IPS DF 6.9 (cell line): Measurements from ENCODE around the gene XRCC4.

Experiments used
- DNase-seq: peaks from one replicate; pipeline ENCODE4 v3.0.0-alpha.2; 2013; ENCODE audit warnings: low read depth, low spot score
- H3K27ac ChIP-seq: one replicate; pipeline ENCODE4 v1.5.1; 2013; ENCODE audit warnings: low read length, control low read depth
- H3K27me3 ChIP-seq: 2 replicates; pipeline ENCODE4 v1.6.1; 2013; ENCODE audit warnings: mild to moderate bottlenecking, low read length; ENCODE audit not compliant: control insufficient read depth, insufficient read depth
- H3K36me3 ChIP-seq: 2 replicates; pipeline ENCODE4 v1.6.1; 2013; ENCODE audit warnings: low read length; ENCODE audit not compliant: control insufficient read depth, insufficient read depth
- H3K4me1 ChIP-seq: 2 replicates; pipeline ENCODE4 v1.6.1; 2013; ENCODE audit warnings: low read length; ENCODE audit not compliant: control insufficient read depth, insufficient read depth
- H3K4me3 ChIP-seq: 2 replicates; pipeline ENCODE4 v1.5.1; 2013; ENCODE audit warnings: mild to moderate bottlenecking, low read length
- H3K9me3 ChIP-seq: 2 replicates; pipeline ENCODE4 v1.6.1; 2013; ENCODE audit warnings: low read length, inconsistent platforms; ENCODE audit not compliant: control insufficient read depth, insufficient read depth
- WGBS: extraction: QIAGEN DNeasy Blood & Tissue Kit; methylation state at CpG from one replicate; pipeline ENCODE4 v1.1.7; 2013; ENCODE audit warnings: mixed read lengths, missing lambda C conversion rate; ENCODE audit not compliant: insufficient read length, insufficient coverage; 5-methylcytosine and 5-hydroxymethylcytosine counted together

XRCC4 gene

DNA sequence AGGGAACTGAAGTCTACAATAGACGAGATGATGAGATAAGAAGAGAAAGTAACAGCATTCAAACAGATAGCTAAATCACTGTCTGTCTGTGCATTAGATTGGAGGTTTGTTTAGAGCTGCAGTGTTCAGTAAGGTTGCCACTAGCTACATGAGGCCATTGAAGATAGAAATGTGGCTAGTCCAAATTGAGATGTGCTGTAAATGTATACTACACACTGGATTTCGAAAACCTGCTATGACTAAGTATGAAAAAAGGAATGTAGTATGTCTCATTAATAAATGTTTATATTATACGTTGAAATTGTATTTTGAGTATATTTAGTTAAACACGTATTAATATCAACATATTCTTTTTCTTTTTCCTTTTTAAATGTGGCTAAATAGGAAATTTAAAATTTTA is 142.1 kb downstream of the XRCC4 start:
- Histone ChIP-seq H3K9me3 (no peaks in the 10 kb centered on the region), H3K27ac (no peak overlapping the region), H3K4me3 (no peak overlapping the region), H3K4me1 (no peaks in the 10 kb centered on the region), H3K36me3 (no peaks in the 10 kb centered on the region), H3K27me3 (no peaks in the 10 kb centered on the region)
- no peak for DNase-seq
- WGBS, result no CpG with 5 or more reads among the region's 4 CpGs

GRCh38 chr5:83220331-83220730 is 143.0 kb downstream of the XRCC4 start:
- WGBS, result no CpG with 5 or more reads among the region's 3 CpGs
- Histone ChIP-seq H3K9me3 (no peaks in the 10 kb centered on the region), H3K4me3 (no peak overlapping the region), H3K4me1 (no peaks in the 10 kb centered on the region), H3K36me3 (no peaks in the 10 kb centered on the region), H3K27me3 (no peaks in the 10 kb centered on the region), H3K27ac (no peak overlapping the region)
- no peak for DNase-seq

DNA sequence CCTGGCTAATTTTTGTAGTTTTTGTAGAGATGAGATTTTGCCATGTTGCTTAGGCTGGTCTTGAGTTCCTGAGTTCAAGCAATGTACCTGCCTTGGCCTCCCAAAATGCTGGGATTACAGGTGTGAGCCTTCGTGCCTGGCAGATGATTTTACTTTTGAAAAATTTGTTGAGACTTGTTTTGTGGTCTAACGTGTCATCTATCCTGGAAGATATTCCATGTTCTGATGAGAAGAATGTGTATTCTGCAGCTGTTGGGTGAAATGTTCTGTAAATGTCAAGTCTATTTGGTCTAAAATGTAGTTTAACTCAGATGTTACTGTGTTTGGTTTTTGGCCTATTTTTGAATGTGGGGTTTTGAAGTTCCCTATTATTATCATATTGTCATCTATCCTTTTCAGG is 145.6 kb downstream of the XRCC4 start:
- Histone ChIP-seq H3K4me3 (no peak overlapping the region), H3K4me1 (no peaks in the 10 kb centered on the region), H3K9me3 (no peaks in the 10 kb centered on the region), H3K27ac (no peak overlapping the region), H3K27me3 (no peaks in the 10 kb centered on the region), H3K36me3 (no peaks in the 10 kb centered on the region)
- WGBS, result no CpG with 5 or more reads among the region's 2 CpGs
- no peak for DNase-seq

DNA sequence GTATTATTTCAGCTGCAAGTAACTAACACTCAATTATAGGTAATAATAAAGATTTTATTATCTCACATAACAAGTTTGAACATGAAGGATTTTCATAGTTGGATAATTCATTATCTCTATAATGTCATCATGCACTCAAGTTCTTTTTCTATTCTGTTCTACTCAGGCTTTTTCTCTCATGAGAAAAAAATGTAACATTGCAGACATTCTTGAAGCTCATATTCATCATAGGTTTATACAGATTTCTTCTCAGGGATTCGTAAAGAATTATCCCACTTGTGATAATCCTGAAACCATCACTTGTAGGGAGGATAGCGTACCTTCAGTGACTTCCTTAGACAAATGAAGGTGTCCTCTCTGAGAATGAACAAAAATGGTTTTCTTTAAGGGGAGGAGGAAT is 150.3 kb downstream of the XRCC4 start:
- Histone ChIP-seq H3K9me3 (no peaks in the 10 kb centered on the region), H3K4me3 (no peak overlapping the region), H3K27ac (no peak overlapping the region), H3K27me3 (no peaks in the 10 kb centered on the region), H3K36me3 (no peaks in the 10 kb centered on the region), H3K4me1 (no peaks in the 10 kb centered on the region)
- no peak for DNase-seq
- WGBS, result no CpG with 5 or more reads among the region's 2 CpGs

GRCh38 chr5:83230511-83230910 is 153.2 kb downstream of the XRCC4 start:
- Histone ChIP-seq H3K27ac (no peak overlapping the region), H3K9me3 (no peaks in the 10 kb centered on the region), H3K4me1 (no peaks in the 10 kb centered on the region), H3K27me3 (no peaks in the 10 kb centered on the region), H3K4me3 (no peak overlapping the region), H3K36me3 (no peaks in the 10 kb centered on the region)
- no peak for DNase-seq

DNA sequence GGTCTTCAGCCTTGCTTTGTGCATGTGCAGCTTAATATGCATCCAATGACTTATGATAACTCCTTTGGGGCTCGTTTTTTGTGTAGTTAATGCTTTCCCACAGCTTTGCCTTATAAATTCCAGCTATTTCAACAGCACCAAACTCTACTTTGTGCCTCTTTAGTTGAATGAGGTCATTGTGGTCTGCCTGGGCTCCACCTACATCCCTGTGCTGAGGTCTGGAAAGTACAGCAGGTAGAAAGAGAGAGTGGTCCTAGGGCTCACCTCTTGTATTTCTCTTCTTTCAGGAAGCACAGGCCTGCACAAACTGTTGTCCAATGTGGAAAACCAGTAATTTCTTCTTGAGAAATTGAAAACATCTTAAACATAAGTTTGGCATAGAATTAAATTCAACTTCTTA is 167.2 kb downstream of the XRCC4 start:
- Histone ChIP-seq H3K27ac (no peak overlapping the region), H3K4me3 (no peak overlapping the region), H3K4me1 (no peaks in the 10 kb centered on the region), H3K36me3 (no peaks in the 10 kb centered on the region), H3K27me3 (no peaks in the 10 kb centered on the region), H3K9me3 (no peaks in the 10 kb centered on the region)
- WGBS, result no CpG with 5 or more reads among the region's 1 CpG
- no peak for DNase-seq

DNA sequence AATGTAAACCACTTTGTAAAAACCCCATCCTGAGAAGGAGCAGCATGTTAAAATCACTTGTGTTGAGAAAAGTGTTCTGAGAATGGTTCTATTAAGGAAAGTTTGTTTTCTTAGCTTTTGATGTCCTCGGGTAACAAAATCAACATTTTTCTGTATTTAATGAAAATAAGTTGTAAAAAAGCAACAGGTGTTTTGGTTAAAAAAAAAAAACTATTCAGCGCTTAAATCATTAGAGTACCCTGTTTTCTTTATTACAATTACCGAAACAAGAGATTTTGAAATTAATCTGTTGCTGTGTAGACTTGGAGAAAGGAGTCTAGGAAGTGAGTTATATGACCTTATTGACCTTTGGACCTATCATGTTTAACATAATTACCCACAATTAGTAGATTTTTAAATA is 167.7 kb downstream of the XRCC4 start:
- no CpG with 5 or more reads among the region's 3 CpGs for WGBS
- no peak for DNase-seq
- no peaks in the 10 kb centered on the region for H3K36me3 ChIP-seq
- no peak overlapping the region for H3K27ac ChIP-seq
- no peak overlapping the region for H3K4me3 ChIP-seq
- no peaks in the 10 kb centered on the region for H3K9me3 ChIP-seq
- H3K4me1 ChIP-seq, result no peaks in the 10 kb centered on the region
- H3K27me3 ChIP-seq, result no peaks in the 10 kb centered on the region

DNA sequence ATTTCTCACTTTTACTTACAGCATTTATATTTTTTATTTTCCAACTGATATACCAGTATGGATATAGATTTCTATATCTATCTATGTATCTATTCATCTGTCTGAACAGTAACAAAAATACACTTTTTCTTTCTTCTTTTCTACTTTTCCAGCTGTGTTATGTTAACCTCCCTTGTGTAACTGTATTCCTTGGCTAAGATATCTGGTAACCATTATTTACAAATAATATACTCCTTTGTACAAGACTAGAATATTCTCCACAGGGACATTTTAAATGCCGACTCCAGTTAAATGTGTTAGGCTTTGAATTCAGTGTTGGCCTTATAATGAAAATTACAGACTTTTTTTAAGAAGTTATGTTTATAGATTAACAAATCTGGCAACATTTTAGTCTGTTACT is 168.7 kb downstream of the XRCC4 start:
- Histone ChIP-seq H3K36me3 (no peaks in the 10 kb centered on the region), H3K27me3 (no peaks in the 10 kb centered on the region), H3K4me3 (no peak overlapping the region), H3K4me1 (no peaks in the 10 kb centered on the region), H3K27ac (no peak overlapping the region), H3K9me3 (no peaks in the 10 kb centered on the region)
- no peak for DNase-seq
- WGBS, result no CpG with 5 or more reads among the region's 1 CpG

DNA sequence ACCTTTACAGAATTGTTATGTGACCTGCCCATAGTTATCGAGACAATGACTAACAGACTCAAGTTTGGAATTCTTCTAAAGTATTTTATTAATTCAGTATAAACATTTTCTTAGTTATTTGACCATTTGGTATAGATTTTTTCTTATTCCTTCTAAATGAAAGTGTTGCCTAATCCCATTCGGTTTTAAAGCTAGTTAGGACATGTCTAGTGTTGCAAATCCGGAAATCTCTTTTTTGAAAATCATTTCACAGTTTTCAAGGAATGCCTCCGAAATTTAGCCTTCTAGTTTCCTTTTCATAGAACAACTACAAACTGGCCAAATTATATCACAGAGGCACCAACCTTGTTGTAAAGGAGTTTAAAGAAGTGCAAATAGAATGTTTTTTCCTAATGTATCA is 171.8 kb downstream of the XRCC4 start:
- H3K4me3 ChIP-seq, result no peak overlapping the region
- H3K36me3 ChIP-seq, result no peaks in the 10 kb centered on the region
- H3K9me3 ChIP-seq, result no peaks in the 10 kb centered on the region
- H3K27ac ChIP-seq, result no peak overlapping the region
- no peak for DNase-seq
- no CpG with 5 or more reads among the region's 4 CpGs for WGBS
- H3K4me1 ChIP-seq, result no peaks in the 10 kb centered on the region
- no peaks in the 10 kb centered on the region for H3K27me3 ChIP-seq

- Histone ChIP-seq H3K36me3 (no peaks in the 10 kb centered on the region), H3K9me3 (no peaks in the 10 kb centered on the region), H3K27ac (no peak overlapping the region), H3K4me3 (no peak overlapping the region), H3K27me3 (no peaks in the 10 kb centered on the region), H3K4me1 (no peaks in the 10 kb centered on the region)
- no peak for DNase-seq
- no CpG with 5 or more reads among the region's 1 CpG for WGBS
Measured at GRCh38 chr5:83251849-83252248, 174.5 kb downstream of the XRCC4 start.

- no peak for DNase-seq
- Histone ChIP-seq H3K27ac (no peak overlapping the region), H3K36me3 (no peaks in the 10 kb centered on the region), H3K27me3 (no peaks in the 10 kb centered on the region), H3K9me3 (no peaks in the 10 kb centered on the region), H3K4me1 (no peaks in the 10 kb centered on the region), H3K4me3 (no peak overlapping the region)
- no CpG with 5 or more reads among the region's 2 CpGs for WGBS
Measured at GRCh38 chr5:83253720-83254119, 176.4 kb downstream of the XRCC4 start.
